IMR-90 (cell line): ENCODE measurements around the gene OSBP2. TPM values are rescaled to one million over a fixed set of nuclear protein-coding genes. Genes with fewer than 3 reads are reported as not detected.

Source experiments
- ATAC-seq: fragments of 200-7000 bp; cut with Tn5 transposase; 2 replicates; pipeline ENCODE4 v1.9.1; 2020; ENCODE audit warnings: low read depth, mild to moderate bottlenecking, moderate library complexity
- BruUV-seq: library from RNA; stranded (reverse); fragments of 400-500 nt; replicated peaks from 2 replicates; lab custom pipeline; 2021; lab: Mats Ljungman, UMichigan
- CTCF ChIA-PET: fragments of 300-600 bp; formaldehyde crosslinking; extraction: SDS; loops from one replicate; lab custom pipeline; 2021; ENCODE audit warnings: antibody characterized with exemption; lab: Yijun Ruan, JAX
- POLR2A ChIA-PET: fragments of 300-600 bp; sonication (Branson Sonifier 250); formaldehyde crosslinking; loops from one replicate; lab custom pipeline; 2022; ENCODE audit warnings: antibody characterized with exemption; ENCODE audit not compliant: unreplicated experiment; lab: Charles Lee
- DNase-seq: peaks from one replicate; pipeline ENCODE4 v3.0.0; 2013
- H2AFZ ChIP-seq: replicated peaks from 2 replicates; pipeline ENCODE3; 2013; ENCODE audit warnings: low read length, mild to moderate bottlenecking; ENCODE audit not compliant: poor library complexity
- H2AK5ac ChIP-seq: 2 replicates; pipeline ENCODE4 v1.6.1; 2013; ENCODE audit warnings: low read depth, low read length, inconsistent platforms
- H2AK9ac ChIP-seq: replicated peaks from 2 replicates; pipeline ENCODE3; 2013; ENCODE audit warnings: mild to moderate bottlenecking, low read depth, low read length, moderate library complexity; ENCODE audit not compliant: poor library complexity
- H2BK120ac ChIP-seq: 2 replicates; pipeline ENCODE4 v1.6.1; 2013; ENCODE audit warnings: low read depth, low read length, inconsistent platforms
- H2BK15ac ChIP-seq: 3 replicates; pipeline ENCODE4 v1.6.1; 2013; ENCODE audit warnings: low read depth, low read length, inconsistent platforms
- H2BK20ac ChIP-seq: 2 replicates; pipeline ENCODE4 v1.6.1; 2013; ENCODE audit warnings: low read depth, mild to moderate bottlenecking, inconsistent platforms, low read length, moderate library complexity
- H2BK5ac ChIP-seq: 2 replicates; pipeline ENCODE4 v1.6.1; 2013; ENCODE audit warnings: mild to moderate bottlenecking, low read depth, low read length, inconsistent platforms; ENCODE audit not compliant: poor library complexity, severe bottlenecking
- H3K14ac ChIP-seq: replicated peaks from 2 replicates; pipeline ENCODE4 v1.6.1; 2013; ENCODE audit warnings: low read depth, low read length, inconsistent platforms
- H3K18ac ChIP-seq: 2 replicates; pipeline ENCODE4 v1.6.1; 2013; ENCODE audit warnings: low read depth, low read length, control low read depth
- H3K23ac ChIP-seq: 2 replicates; pipeline ENCODE4 v1.6.1; 2013; ENCODE audit warnings: low read depth, low read length, inconsistent platforms
- H3K27ac ChIP-seq: 2 replicates; pipeline ENCODE4 v1.5.1; 2013; ENCODE audit warnings: mild to moderate bottlenecking, control low read depth, low read length; ENCODE audit not compliant: insufficient read depth
- H3K27me3 ChIP-seq: 2 replicates; pipeline ENCODE4 v1.6.1; 2013; ENCODE audit warnings: low read length; ENCODE audit not compliant: control insufficient read depth, insufficient read depth
- H3K36me3 ChIP-seq: 2 replicates; pipeline ENCODE4 v1.6.1; 2013; ENCODE audit warnings: low read length, mixed read lengths; ENCODE audit not compliant: control insufficient read depth, insufficient read depth
- H3K4ac ChIP-seq: 2 replicates; pipeline ENCODE4 v1.6.1; 2013; ENCODE audit warnings: low read depth, low read length, inconsistent platforms
- H3K4me1 ChIP-seq: 2 replicates; pipeline ENCODE4 v1.6.1; 2013; ENCODE audit warnings: low read length, mixed read lengths; ENCODE audit not compliant: control insufficient read depth, insufficient read depth
- H3K4me2 ChIP-seq: 2 replicates; pipeline ENCODE4 v1.6.1; 2013; ENCODE audit warnings: low read depth, mild to moderate bottlenecking, control low read depth, low read length, moderate library complexity
- H3K4me3 ChIP-seq: 2 replicates; pipeline ENCODE4 v1.5.1; 2013; ENCODE audit warnings: low read depth, mild to moderate bottlenecking, control low read depth, low read length, moderate library complexity; ENCODE audit not compliant: insufficient read depth
- H3K56ac ChIP-seq: 2 replicates; pipeline ENCODE4 v1.6.1; 2013; ENCODE audit warnings: low read length, inconsistent platforms; ENCODE audit not compliant: insufficient read depth; ENCODE audit errors: extremely low read depth
- H3K79me1 ChIP-seq, 2 experiments: 2 replicates each; pipeline ENCODE4 v1.6.1; 2013; ENCODE audit warnings: low read length in 2 of 2, inconsistent platforms in 1 of 2, low read depth in 1 of 2
- H3K9ac ChIP-seq: 2 replicates; pipeline ENCODE4 v1.6.1; 2013; ENCODE audit warnings: low read depth, low read length, control low read depth
- H3K9me1 ChIP-seq: 2 replicates; pipeline ENCODE4 v1.6.1; 2013; ENCODE audit warnings: low read length, inconsistent platforms; ENCODE audit not compliant: insufficient read depth
- H3K9me3 ChIP-seq: 2 replicates; pipeline ENCODE4 v1.6.1; 2013; ENCODE audit warnings: low read length; ENCODE audit not compliant: control insufficient read depth, insufficient read depth
- H4K20me1 ChIP-seq: 2 replicates; pipeline ENCODE4 v1.6.1; 2013; ENCODE audit warnings: low read length, inconsistent platforms; ENCODE audit not compliant: insufficient read depth
- H4K5ac ChIP-seq: 2 replicates; pipeline ENCODE4 v1.6.1; 2013; ENCODE audit warnings: mild to moderate bottlenecking, low read depth, low read length, control low read depth
- H4K8ac ChIP-seq, 2 experiments: 2 replicates each; pipeline ENCODE4 v1.6.1; 2013; ENCODE audit warnings: low read depth in 2 of 2, low read length in 2 of 2, control low read depth in 1 of 2, inconsistent platforms in 1 of 2
- H4K91ac ChIP-seq: 2 replicates; pipeline ENCODE4 v1.6.1; 2013; ENCODE audit warnings: low read depth, low read length, inconsistent platforms; ENCODE audit not compliant: insufficient read depth
- FOS ChIP-seq: fragments of 150-350 bp; IDR thresholded peaks from 2 replicates; pipeline ENCODE4 v1.6.1; 2016; ENCODE audit warnings: low read depth, low read length
- NFE2L2 ChIP-seq: fragments of 150-350 bp; IDR thresholded peaks from 2 replicates; pipeline ENCODE4 v1.6.1; 2016; ENCODE audit warnings: low read depth, mild to moderate bottlenecking, low read length
- SMC3 ChIP-seq: fragments of 150-350 bp; IDR thresholded peaks from 2 replicates; pipeline ENCODE4 v1.6.1; 2016; ENCODE audit warnings: low read depth, mild to moderate bottlenecking, antibody characterized with exemption, low read length, moderate library complexity
- WGBS, 2 experiments: methylation state at CpG; one replicate each; pipeline versions ENCODE4 v1.1.5 to v1.1.7; 2013; ENCODE audit warnings: missing lambda C conversion rate in 2 of 2; ENCODE audit not compliant: insufficient read length in 1 of 2; ENCODE audit errors: extremely low coverage in 2 of 2; 5-methylcytosine and 5-hydroxymethylcytosine counted together
- dilution Hi-C: fragments of 300-500 bp; cut with HindIII; formaldehyde crosslinking; loops from one replicate; pipeline ENCODE4 v1.14.3; 2018; ENCODE audit warnings: low sequenced_read_pairs; ENCODE audit not compliant: unreplicated experiment
- in situ Hi-C: fragments of 300-500 bp; cut with MboI; formaldehyde crosslinking; loops from 3 replicates; pipeline ENCODE4 v1.14.3; 2019; ENCODE audit warnings: low sequenced_read_pairs, inconsistent platforms, mixed read lengths
- intact Hi-C: fragments of 100-400 bp; cut with micrococcal nuclease; formaldehyde crosslinking; loops from 2 replicates; pipeline ENCODE4 v1.10.0; 2022
- polyA plus RNA-seq, 3 experiments: library from polyadenylated mRNA; depleted of rRNA; stranded (reverse); fragments of >200 nt; gene quantifications; 2 replicates each; pipeline ENCODE4 v1.2.3, GENCODE V29; 2012; ENCODE audit warnings: low replicate concordance in 1 of 3
- total RNA-seq: library from RNA; depleted of rRNA; stranded (reverse); fragments of >200 nt; gene quantifications from 2 replicates; pipeline ENCODE4 v1.2.3, GENCODE V29; 2012

The OSBP2 gene
- total and polyA plus RNA-seq, 2 of the 4 experiments (the other 2 are of a cell fraction) = 1.8 to 2.2 TPM

DNA sequence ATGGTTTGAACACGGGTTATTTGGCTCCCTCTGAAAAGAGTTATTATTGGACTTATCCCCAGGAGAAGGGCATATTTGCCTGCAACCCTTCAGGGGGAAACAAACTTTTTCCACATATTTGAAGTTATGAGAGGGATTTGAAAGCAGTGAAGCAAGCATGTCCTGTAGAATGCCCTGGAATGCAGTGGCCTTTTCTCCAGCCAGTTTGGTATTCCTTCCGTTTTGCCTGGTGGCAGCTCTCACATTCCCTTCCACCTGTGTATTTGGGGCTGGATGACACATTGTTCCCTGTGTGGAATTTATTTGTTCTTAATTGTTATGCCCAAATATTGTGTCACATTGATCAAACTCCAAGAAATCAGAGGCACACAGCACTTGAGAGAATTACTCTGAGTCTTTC lies 59.0 kb downstream of the OSBP2 start:
- no peaks in the 10 kb centered on the region for H4K20me1 ChIP-seq
- no peak overlapping the region for H2BK15ac ChIP-seq
- no peaks in the 10 kb centered on the region for H3K79me1 ChIP-seq
- ATAC-seq = no peak
- H2AFZ ChIP-seq = no peak overlapping the region
- no peak overlapping the region for H4K8ac ChIP-seq
- BruUV-seq = no TSS peak
- intact Hi-C loops = no loop called here
- no peak overlapping the region for H3K4me2 ChIP-seq
- ChIA-PET CTCF (interaction anchor here (1.1 to 3.6 kb wide), 2 partner anchors 119 to 166 kb away, joined by 5 to 45 read pairs; partner anchors contain the start of gene SLC35E4), POLR2A (no interaction called here)
- no peaks in the 10 kb centered on the region for H3K27me3 ChIP-seq
- H3K18ac ChIP-seq = no peak overlapping the region
- H3K36me3 ChIP-seq = no peaks in the 10 kb centered on the region
- in situ Hi-C loops = no loop called here
- no peak overlapping the region for H2BK5ac ChIP-seq
- H3K9me1 ChIP-seq = no peaks in the 10 kb centered on the region; the same call in 1 of the 2 replicates
- no peak overlapping the region for H2BK20ac ChIP-seq
- H2AK9ac ChIP-seq = no peak overlapping the region
- H2AK5ac ChIP-seq = peak overlapping the region; percentile 33; the same call in 1 of the 2 replicates
- H3K27ac ChIP-seq = no peak overlapping the region
- no peaks in the 10 kb centered on the region for H3K9me3 ChIP-seq
- H3K4me3 ChIP-seq = no peak overlapping the region
- no peak for TF ChIP-seq FOS
- no peak for TF ChIP-seq SMC3
- no peak for TF ChIP-seq NFE2L2
- no peak overlapping the region for H2BK120ac ChIP-seq
- dilution Hi-C loops = no loop called here
- no peak overlapping the region for H3K4ac ChIP-seq
- no peak overlapping the region for H3K23ac ChIP-seq
- no peak overlapping the region for H4K5ac ChIP-seq
- no peak for DNase-seq
- no CpG with 5 or more reads among the region's 2 CpGs for WGBS, 2 experiments
- H3K56ac ChIP-seq = no peak overlapping the region
- no peak overlapping the region for H4K91ac ChIP-seq
- peaks cover 2% of the 10 kb centered on the region; the same call in 1 of the 2 replicates for H3K4me1 ChIP-seq
- no peak overlapping the region for H3K14ac ChIP-seq
- H3K9ac ChIP-seq = no peak overlapping the region
